ENCODE data around the gene CYP2D6. TPM values are rescaled to one million over a fixed set of nuclear protein-coding genes. Genes with fewer than 3 reads are reported as not detected.

Gene CYP2D6
- total RNA-seq, 1 experiment from 2014 or later: 1.7 TPM

DNA sequence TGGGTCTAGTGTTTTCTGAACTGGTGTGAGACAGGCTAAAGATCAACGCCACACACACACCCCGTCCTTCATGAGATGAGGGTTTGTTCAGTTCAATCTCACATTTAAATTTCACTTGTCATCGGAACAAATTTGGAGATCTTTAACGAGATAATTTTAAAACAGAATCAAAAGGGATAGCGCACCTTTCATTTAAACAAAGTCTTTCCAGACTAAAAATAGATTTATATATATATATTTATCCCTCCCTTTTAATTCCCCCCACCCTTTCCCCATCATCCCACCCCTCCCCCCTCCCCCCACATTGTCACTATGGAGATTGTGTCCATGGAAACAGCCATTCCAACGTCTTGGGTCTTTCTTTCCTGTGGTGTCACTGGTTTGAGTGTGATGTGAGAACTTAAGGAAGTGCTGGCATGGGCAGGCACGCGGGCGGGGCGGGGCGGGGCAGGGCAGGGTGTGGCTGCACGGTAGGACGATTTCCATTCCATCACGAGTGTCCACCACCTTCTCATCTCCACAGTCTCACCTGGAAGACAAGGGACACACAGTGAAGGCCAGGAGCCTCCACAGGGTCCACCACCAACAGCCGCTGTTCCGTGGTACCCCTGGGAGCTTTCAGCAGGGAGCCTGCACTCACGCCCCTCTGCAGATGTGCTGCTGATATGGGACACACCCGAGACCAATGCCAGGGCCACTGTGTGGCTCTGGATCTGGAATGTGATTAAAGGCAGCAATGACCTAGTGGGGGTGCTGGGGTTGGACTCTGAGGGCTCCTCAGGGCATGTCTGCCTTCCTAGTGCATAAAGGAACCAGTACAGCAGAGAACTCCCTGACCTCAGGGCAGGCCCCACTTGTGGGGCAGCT, 30.5 kb upstream of the CYP2D6 start (continued):
- TF ChIP-seq, protein P1, sequence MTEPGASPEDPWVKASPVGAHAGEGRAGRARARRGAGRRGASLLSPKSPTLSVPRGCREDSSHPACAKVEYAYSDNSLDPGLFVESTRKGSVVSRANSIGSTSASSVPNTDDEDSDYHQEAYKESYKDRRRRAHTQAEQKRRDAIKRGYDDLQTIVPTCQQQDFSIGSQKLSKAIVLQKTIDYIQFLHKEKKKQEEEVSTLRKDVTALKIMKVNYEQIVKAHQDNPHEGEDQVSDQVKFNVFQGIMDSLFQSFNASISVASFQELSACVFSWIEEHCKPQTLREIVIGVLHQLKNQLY (CRISPR knock-in tag; IDR thresholded peaks at IDR 0.05): no peak
- no peak for TF ChIP-seq FOXJ3 (CRISPR knock-in tag; IDR thresholded peaks at IDR 0.05; ENCODE audit: borderline replicate concordance)

DNA sequence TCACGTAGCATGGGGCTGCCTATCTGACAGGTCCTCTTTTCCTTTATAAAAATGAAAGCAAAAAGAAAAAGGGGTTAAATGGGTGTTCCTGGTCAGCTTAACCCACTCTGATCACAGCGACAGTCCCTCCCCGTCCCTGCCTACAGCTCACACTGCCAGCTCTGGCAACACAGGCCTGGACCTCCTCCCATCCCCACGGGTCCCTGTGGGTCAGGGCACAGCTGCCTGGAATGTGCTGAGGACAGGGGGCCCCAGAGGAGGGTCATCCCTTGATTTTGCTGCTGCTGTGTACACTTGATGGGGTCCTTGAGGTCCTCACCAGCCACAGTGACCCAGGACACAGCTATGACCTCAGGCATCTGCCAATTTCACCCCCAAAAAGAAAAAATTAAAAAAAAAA, 29.6 kb upstream of the CYP2D6 start:
- peaks cover 19% of the 10 kb centered on the region for H3K36me3 Mint-ChIP-seq
- ATAC-seq: no peak

DNA sequence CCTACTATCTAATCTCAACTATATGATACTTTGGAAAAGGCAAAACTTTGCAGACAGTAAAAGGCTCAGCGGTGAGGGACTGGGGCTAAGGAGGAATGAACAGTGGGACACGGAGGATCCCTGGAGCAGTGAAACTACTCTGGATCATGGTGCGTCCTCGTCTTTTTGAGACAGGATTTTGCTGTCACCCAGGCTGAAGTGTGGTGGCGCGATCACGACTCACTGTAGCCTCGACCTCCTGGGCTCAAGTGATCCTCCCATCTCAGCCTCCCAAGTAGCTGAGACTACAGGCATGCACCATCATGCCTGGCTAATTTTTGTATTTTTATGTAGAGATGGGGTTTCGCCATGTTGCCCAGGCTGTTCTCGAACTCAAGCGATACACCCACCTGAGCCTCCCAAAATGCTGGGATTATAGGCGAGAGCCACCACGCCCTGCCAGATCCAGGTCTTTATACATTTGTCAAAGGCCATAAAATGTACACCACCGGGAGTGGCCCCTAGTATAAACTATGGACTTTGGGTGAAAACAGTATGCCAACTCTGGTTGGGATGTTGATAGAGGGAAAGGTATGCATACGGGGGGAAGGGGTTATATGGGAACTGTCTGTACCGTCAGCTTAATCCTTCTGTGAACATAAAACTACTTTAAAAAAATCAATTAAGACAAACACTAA, 28.0 kb upstream of the CYP2D6 start:
- CTCF ChIA-PET: no interaction called here
- POLR2A ChIA-PET: no interaction called here
- no peak for ATAC-seq
- H3K36me3 Mint-ChIP-seq: peaks cover 21% of the 10 kb centered on the region
- no peak overlapping the region for H3K4me3 Mint-ChIP-seq
- DNase-seq (ENCODE audit: low spot score): no peak
- H3K4me1 Mint-ChIP-seq: no peaks in the 10 kb centered on the region
- H3K27ac Mint-ChIP-seq: no peak overlapping the region
- no peaks in the 10 kb centered on the region for H3K27me3 Mint-ChIP-seq (ENCODE audit: low read depth)
- H3K9me3 Mint-ChIP-seq: no peaks in the 10 kb centered on the region
- TF ChIP-seq NFATC4 (CRISPR knock-in tag; IDR thresholded peaks at IDR 0.05) (no peak), GABPB1 (CRISPR knock-in tag; IDR thresholded peaks at IDR 0.05) (no peak), KAT7 (CRISPR knock-in tag; IDR thresholded peaks at IDR 0.05; ENCODE audit: borderline replicate concordance) (no peak), ZNF317 (CRISPR knock-in tag; IDR thresholded peaks at IDR 0.05; ENCODE audit: borderline replicate concordance, low read depth) (no peak), FOXK1 (CRISPR knock-in tag; IDR thresholded peaks at IDR 0.05) (no peak), OVOL2 (CRISPR knock-in tag; IDR thresholded peaks at IDR 0.05; ENCODE audit: borderline replicate concordance) (no peak)
- TF ChIP-seq, protein P2, sequence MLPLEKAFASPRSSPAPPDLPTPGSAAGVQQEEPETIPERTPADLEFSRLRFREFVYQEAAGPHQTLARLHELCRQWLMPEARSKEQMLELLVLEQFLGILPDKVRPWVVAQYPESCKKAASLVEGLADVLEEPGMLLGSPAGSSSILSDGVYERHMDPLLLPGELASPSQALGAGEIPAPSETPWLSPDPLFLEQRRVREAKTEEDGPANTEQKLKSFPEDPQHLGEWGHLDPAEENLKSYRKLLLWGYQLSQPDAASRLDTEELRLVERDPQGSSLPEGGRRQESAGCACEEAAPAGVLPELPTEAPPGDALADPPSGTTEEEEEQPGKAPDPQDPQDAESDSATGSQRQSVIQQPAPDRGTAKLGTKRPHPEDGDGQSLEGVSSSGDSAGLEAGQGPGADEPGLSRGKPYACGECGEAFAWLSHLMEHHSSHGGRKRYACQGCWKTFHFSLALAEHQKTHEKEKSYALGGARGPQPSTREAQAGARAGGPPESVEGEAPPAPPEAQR (CRISPR knock-in tag; IDR thresholded peaks at IDR 0.05): no peak
- TF ChIP-seq, protein P3, sequence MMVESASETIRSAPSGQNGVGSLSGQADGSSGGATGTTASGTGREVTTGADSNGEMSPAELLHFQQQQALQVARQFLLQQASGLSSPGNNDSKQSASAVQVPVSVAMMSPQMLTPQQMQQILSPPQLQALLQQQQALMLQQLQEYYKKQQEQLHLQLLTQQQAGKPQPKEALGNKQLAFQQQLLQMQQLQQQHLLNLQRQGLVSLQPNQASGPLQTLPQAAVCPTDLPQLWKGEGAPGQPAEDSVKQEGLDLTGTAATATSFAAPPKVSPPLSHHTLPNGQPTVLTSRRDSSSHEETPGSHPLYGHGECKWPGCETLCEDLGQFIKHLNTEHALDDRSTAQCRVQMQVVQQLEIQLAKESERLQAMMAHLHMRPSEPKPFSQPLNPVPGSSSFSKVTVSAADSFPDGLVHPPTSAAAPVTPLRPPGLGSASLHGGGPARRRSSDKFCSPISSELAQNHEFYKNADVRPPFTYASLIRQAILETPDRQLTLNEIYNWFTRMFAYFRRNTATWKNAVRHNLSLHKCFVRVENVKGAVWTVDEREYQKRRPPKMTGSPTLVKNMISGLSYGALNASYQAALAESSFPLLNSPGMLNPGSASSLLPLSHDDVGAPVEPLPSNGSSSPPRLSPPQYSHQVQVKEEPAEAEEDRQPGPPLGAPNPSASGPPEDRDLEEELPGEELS (CRISPR knock-in tag; IDR thresholded peaks at IDR 0.05): no peak

More for the DNA sequence above, 29.6 kb upstream of the CYP2D6 start:
- Mint-ChIP-seq H3K9me3 (no peaks in the 10 kb centered on the region), H3K27me3 (ENCODE audit: low read depth) (no peaks in the 10 kb centered on the region), H3K4me3 (no peak overlapping the region), H3K27ac (no peak overlapping the region), H3K4me1 (no peaks in the 10 kb centered on the region)
- CTCF ChIA-PET: no interaction called here
- TF ChIP-seq, protein P4, sequence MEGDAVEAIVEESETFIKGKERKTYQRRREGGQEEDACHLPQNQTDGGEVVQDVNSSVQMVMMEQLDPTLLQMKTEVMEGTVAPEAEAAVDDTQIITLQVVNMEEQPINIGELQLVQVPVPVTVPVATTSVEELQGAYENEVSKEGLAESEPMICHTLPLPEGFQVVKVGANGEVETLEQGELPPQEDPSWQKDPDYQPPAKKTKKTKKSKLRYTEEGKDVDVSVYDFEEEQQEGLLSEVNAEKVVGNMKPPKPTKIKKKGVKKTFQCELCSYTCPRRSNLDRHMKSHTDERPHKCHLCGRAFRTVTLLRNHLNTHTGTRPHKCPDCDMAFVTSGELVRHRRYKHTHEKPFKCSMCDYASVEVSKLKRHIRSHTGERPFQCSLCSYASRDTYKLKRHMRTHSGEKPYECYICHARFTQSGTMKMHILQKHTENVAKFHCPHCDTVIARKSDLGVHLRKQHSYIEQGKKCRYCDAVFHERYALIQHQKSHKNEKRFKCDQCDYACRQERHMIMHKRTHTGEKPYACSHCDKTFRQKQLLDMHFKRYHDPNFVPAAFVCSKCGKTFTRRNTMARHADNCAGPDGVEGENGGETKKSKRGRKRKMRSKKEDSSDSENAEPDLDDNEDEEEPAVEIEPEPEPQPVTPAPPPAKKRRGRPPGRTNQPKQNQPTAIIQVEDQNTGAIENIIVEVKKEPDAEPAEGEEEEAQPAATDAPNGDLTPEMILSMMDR (IDR thresholded peaks at IDR 0.05): no peak
- TF ChIP-seq EMX1 (CRISPR knock-in tag; IDR thresholded peaks at IDR 0.05) (no peak), SMAD3 (CRISPR knock-in tag; IDR thresholded peaks at IDR 0.05; ENCODE audit: borderline replicate concordance) (no peak), KAT7 (CRISPR knock-in tag; IDR thresholded peaks at IDR 0.05; ENCODE audit: borderline replicate concordance) (no peak), ZNF232 (CRISPR knock-in tag; IDR thresholded peaks at IDR 0.05) (no peak)
- TF ChIP-seq, protein P5, sequence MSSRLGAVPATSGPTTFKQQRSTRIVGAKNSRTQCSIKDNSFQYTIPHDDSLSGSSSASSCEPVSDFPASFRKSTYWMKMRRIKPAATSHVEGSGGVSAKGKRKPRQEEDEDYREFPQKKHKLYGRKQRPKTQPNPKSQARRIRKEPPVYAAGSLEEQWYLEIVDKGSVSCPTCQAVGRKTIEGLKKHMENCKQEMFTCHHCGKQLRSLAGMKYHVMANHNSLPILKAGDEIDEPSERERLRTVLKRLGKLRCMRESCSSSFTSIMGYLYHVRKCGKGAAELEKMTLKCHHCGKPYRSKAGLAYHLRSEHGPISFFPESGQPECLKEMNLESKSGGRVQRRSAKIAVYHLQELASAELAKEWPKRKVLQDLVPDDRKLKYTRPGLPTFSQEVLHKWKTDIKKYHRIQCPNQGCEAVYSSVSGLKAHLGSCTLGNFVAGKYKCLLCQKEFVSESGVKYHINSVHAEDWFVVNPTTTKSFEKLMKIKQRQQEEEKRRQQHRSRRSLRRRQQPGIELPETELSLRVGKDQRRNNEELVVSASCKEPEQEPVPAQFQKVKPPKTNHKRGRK (CRISPR knock-in tag; IDR thresholded peaks at IDR 0.05; ENCODE audit: borderline replicate concordance): no peak
- TF ChIP-seq, protein P6, sequence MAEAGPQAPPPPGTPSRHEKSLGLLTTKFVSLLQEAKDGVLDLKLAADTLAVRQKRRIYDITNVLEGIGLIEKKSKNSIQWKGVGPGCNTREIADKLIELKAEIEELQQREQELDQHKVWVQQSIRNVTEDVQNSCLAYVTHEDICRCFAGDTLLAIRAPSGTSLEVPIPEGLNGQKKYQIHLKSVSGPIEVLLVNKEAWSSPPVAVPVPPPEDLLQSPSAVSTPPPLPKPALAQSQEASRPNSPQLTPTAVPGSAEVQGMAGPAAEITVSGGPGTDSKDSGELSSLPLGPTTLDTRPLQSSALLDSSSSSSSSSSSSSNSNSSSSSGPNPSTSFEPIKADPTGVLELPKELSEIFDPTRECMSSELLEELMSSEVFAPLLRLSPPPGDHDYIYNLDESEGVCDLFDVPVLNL (CRISPR knock-in tag; IDR thresholded peaks at IDR 0.05; ENCODE audit: borderline replicate concordance, low read depth): no peak
- TF ChIP-seq, protein P7, sequence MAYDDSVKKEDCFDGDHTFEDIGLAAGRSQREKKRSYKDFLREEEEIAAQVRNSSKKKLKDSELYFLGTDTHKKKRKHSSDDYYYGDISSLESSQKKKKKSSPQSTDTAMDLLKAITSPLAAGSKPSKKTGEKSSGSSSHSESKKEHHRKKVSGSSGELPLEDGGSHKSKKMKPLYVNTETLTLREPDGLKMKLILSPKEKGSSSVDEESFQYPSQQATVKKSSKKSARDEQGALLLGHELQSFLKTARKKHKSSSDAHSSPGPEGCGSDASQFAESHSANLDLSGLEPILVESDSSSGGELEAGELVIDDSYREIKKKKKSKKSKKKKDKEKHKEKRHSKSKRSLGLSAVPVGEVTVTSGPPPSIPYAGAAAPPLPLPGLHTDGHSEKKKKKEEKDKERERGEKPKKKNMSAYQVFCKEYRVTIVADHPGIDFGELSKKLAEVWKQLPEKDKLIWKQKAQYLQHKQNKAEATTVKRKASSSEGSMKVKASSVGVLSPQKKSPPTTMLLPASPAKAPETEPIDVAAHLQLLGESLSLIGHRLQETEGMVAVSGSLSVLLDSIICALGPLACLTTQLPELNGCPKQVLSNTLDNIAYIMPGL (CRISPR knock-in tag; IDR thresholded peaks at IDR 0.05): no peak
- POLR2A ChIA-PET: no interaction called here
- no peak for DNase-seq (ENCODE audit: low spot score)
